HG03469 (cell line): ENCODE data around the gene TBCK.

Source experiments
- ATAC-seq: cut with Tn5 transposase; IDR thresholded peaks from one replicate; pipeline ENCODE4 v1.9.1; 2021; ENCODE audit warnings: mild to moderate bottlenecking, moderate library complexity, moderate number of reproducible peaks; ENCODE audit not compliant: unreplicated experiment

Gene TBCK

GRCh38 chr4:106049490-106049889 lies 266.5 kb downstream of the TBCK start:
- no peak for ATAC-seq

- no peak for ATAC-seq
These were observed 267.6 kb downstream of the TBCK start for GRCh38 chr4:106048250-106048971.

- no peak for ATAC-seq
These were observed 269.9 kb downstream of the TBCK start for GRCh38 chr4:106046083-106046482.

DNA sequence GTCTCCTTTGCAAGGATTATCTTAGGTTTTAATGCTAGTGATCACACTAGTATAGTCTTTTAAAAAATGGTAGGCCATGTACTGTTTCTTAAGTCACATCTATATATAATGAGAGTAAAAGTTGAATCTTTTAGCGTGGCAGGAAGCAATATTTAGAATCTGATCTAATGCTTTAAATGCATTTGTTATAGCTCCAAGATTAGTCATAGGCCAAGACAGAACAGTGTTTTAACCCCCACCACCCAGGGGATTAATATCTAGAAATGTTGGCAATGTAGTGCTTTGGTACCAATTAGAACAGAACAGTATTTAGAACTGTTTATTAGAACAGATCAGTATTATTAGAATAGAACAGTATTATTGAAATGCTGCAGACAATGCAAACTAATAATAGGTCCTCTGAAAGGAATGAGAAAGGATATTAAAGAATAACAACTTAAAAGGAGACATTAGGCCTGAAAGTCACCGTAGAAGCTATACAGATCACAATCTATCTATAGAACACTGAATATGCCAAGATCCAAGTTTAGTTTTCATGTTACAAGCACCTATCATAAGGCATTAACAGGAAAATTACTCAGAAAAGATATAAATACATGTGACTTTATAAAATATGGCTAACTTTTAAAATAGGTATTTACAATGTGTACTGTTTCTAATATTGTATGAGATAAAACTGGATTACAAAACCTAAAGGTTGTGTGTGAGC lies 274.6 kb downstream of the TBCK start:
- ATAC-seq, result no peak

GRCh38 chr4:106039796-106040195 lies 276.2 kb downstream of the TBCK start:
- ATAC-seq, result no peak

DNA sequence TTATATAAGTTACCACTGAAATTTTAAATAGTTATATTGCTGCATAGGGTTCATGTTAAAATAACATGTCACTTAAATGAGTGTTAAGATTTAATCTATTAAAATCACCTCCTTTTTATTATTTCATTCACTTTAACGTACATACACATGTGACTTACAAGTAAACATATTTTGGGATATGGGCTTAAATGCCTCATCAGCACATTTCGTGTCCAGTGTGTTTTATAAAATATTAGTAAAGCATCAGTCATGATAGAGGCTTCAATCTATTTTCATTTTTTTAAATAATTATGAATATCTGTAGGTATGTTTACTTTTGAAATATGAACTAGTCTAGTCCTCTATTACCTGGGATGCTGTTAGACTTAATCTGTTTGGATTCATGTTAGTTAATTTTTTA lies 277.1 kb downstream of the TBCK start:
- no peak for ATAC-seq

DNA sequence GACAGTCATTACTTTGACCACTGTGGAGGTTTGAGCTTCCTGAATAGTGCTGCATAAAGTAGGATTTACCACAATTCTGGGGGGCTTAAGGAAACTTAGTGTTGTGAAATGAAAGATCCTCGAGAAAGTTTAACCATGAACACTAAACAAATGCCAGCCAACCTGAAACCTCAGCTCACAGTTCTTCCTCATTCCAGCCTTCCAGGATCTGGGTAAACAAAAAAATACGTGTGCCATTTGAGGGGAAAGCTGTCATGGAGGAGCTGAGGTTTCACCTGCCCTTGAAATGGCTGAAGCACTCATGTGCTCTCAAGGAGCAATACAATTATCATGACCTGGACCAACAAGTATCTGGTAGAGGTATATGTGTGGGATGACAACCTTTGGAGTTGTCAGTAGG lies 278.0 kb downstream of the TBCK start:
- ATAC-seq, result no peak

DNA sequence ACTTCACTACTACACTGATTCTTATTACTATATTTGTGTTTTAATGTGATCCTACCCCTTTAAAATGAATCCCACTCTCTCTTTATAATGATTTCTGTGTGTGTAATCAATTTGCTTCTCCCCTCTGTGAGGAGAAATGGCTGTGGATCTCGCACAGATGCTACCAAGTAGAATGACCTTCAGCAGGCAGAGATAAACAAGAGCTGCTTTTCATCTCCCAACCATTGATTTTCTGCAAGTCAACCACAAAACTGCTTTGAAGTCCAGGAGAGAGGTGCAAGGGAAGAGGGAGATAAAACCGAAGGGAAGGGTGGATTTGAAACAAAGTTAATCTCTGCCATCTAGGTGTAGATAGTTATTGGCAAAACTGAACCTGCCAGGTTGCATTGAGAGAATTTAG lies 279.2 kb downstream of the TBCK start:
- ATAC-seq, result no peak

DNA sequence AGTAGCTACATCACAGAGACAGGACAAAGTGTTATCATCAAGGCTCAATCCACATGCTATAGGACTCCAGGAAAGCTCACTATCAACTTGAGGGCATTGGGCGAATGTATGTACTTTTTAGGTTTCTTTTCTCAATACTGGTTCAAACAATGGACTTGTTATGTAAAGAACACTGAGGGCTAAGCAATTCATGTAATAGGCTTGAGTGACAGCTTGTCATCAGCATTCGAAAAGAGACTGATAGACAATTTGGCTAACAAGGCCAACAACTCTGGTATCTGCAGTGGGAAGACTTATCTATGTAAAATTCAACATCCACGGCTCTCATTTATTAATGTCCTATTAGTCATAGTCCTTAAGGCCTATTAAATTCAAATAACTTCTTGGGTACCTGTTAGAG lies 279.7 kb downstream of the TBCK start:
- no peak for ATAC-seq

DNA sequence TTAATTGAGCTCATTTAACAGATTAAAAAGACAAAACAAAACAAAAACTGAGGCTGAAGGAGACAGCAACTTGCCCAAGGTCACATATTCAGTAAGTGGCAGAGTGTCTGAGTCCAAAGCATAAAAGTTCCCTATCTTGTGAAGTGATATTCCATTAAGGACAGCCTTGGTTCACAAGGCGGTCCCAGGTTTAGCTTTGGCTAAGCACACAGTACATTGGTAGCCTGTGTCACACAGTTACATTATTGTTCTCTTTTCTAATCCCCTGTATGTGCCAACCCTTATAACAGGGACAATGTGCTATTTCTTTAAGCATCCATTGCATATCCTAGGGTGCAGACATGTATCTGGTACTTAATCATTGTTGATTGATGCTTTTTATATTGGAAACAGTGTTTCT lies 280.8 kb downstream of the TBCK start:
- ATAC-seq, result no peak

- no peak for ATAC-seq
These were observed 281.3 kb downstream of the TBCK start for GRCh38 chr4:106034751-106035150.

DNA sequence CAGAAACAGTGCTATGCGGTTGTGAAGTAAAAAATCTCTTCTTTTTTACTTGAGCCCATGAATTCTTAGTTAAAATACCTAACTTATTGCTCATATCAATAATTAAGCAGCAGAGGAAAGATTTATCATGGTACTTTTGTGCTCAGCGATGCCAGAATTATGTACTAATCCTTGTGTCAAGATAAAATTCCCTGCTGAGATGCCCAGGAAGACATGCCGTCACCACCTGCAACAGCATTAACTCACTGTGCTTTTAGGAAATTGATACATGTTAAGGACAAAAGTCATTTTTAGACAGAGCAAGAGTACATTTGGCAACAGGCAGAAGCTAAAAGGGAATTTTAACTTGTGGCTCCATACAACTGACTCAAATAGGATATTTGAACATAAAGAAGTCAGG lies 281.8 kb downstream of the TBCK start:
- ATAC-seq, result no peak

DNA sequence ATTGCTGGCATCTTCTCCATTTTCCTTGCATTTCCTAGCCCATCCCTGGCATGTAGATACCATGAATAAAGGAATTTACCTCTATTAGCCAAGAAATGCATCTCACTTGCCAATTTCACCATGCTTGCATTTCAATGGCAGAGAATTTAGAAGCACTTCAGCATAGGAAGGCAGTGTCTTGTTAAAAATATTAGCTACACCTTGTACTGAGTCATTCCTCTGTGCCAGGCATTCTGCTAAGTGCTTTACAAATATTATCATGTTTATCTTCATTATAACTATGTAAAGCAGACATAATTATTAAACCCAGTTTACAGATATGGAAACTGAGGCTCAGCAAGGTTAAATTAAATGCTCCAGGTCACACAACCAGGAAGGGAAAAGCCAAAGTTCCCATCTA lies 282.5 kb downstream of the TBCK start:
- no peak for ATAC-seq

DNA sequence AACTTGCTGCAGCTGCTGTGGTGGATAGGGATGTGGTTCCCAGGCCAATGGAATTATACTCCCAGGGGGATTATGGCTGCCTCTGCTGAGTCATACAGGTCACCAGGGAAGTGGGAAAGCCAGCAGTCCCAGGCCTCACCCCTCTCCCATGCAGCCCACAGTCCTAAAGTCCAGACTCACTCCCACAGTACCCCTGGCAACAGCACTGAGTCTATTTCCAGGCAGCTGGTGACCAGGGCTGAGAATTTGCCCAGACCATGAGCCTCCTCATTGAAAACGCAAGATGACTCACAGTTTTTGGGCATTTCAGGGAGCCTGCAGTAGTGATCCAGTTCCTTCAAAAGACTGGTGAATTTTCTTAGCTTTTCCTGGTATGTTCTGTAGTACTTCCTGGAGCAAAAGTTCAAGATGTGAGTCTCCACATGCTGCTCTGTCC lies 283.1 kb downstream of the TBCK start:
- ATAC-seq, result no peak

DNA sequence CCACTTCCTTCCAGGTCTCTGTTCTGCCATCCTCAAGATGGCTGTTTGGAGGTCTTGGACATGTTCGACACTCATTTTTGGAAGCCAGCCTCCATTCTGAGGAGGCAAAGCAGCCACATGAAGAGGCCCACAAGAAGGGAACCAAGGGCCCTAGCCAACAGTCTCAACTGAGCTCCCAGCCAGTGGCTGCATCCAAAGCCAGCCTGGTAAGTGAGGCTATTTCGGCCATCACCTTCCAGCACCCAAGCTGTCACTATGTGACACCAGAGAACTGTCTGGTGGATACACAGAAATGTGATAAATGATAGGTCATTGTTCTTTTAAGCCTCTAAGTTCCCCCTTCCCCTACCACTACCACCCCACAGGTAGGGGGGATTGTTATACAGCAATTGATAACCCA lies 293.6 kb downstream of the TBCK start:
- no peak for ATAC-seq

- no peak for ATAC-seq
These were observed 294.1 kb downstream of the TBCK start for GRCh38 chr4:106021737-106022410.

- ATAC-seq, result no peak
These were observed 296.2 kb downstream of the TBCK start for GRCh38 chr4:106019771-106020170.

DNA sequence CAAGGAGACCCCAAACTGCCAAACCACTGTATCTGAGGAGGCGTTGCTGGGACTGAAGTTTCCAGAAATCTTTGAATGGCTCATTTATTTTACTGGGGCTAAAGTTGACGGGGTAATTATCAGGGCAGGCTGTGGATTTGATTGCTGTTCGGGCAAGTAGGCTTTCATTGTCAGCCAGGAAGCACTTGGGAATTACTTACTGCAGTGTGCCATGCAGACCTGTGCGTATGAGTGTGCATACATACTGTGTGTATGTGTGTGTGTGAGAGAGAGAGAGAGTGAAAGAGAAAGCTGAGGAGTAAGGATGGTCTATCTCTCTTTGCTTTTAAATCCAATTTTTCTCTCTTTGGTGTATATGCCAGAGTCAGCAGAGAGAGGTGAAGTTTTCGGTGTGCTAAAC lies 298.0 kb downstream of the TBCK start:
- ATAC-seq, result no peak

GRCh38 chr4:106011387-106011786 lies 304.6 kb downstream of the TBCK start:
- ATAC-seq, result no peak

GRCh38 chr4:106010761-106011160 lies 305.2 kb downstream of the TBCK start:
- ATAC-seq, result no peak

DNA sequence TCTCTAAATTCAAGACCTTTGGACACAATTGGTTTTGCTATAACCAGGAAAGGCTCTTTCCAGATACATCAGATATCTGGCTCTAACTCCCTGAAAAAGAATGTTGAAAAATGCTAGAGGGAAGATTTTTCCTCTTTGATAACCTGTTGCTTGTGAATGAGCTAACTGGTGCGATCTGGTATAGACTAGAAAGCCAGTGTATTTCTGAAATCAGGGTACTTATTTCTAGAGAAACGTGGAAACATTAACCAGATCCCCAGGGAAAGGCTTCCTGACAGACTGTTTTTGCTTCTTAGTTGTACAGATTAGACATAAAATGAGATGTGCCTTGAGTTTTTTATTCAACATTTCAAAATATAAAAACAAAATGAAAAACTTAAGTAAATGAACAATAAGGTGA lies 313.0 kb downstream of the TBCK start:
- no peak for ATAC-seq
